ENCODE measurements around the gene OR2A14.
"Not testable (repeated sequence)": the region's sequence is repeated elsewhere in the genome, so short reads cannot be mapped to it uniquely, and the experiment has no call there.

OR2A14 gene

GRCh38 chr7:144122876-144123275 lies at the start of gene OR2A14:
OR2A14 (plus strand) TSS chr7:144123176; CDS start chr7:144129113, 5,937 bp downstream.
- no peak for FAIRE-seq

- FAIRE-seq, result no peak
These were observed 48.6 kb upstream of the OR2A14 start for GRCh38 chr7:144074374-144074773.

- no peak for FAIRE-seq
These were observed 37.0 kb upstream of the OR2A14 start, which contains the start of gene OR2A12 for GRCh38 chr7:144085978-144086377. OR2A12 (plus strand) TSS chr7:144086278; CDS start chr7:144095108, 8,830 bp downstream.

- no peak for FAIRE-seq
These were observed 36.2 kb upstream of the OR2A14 start for GRCh38 chr7:144086730-144087129.

DNA sequence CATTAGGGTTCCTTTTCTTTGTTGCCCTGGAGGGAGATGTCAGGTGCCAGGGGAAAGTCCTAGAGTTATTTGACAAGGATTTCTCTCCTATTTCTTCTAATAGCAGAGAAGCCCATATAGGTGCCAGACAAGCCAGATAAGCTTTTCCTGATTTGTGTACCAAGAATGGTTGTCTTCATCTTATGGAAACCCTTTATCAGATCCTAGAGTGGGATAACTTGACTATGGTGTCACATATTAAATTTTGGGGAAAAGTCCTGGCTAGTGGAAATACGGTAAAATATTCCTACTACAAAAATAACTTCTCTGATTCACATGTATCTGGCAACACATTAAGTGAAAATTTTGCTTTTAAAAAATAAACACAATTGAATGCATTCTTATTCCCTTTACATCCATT lies 35.7 kb upstream of the OR2A14 start:
- no peak for FAIRE-seq

- FAIRE-seq, result no peak
These were observed 32.3 kb upstream of the OR2A14 start for GRCh38 chr7:144090667-144091066.

GRCh38 chr7:144098776-144099175 lies 24.2 kb upstream of the OR2A14 start:
- FAIRE-seq, result no peak

DNA sequence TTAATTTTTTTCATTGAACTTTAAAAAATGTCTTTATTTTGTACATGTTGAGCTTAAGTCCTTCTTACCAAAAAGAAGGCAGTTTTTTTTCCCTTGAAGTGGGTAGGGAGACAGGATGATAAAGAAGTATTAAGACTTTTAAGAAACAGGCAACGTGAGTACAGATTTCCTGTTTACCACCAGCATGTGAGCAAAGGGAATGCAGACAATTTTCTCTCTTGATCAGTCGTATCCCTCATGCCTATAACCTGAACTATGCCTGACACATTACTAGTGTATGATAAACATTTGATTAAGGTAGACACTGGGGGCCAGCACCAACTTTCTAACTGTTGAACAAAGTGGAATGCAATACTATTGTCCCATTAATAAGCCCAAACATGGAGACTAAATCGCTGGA lies 22.4 kb upstream of the OR2A14 start:
- no peak for FAIRE-seq

- no peak for FAIRE-seq
These were observed 20.9 kb upstream of the OR2A14 start for GRCh38 chr7:144102041-144102440.

DNA sequence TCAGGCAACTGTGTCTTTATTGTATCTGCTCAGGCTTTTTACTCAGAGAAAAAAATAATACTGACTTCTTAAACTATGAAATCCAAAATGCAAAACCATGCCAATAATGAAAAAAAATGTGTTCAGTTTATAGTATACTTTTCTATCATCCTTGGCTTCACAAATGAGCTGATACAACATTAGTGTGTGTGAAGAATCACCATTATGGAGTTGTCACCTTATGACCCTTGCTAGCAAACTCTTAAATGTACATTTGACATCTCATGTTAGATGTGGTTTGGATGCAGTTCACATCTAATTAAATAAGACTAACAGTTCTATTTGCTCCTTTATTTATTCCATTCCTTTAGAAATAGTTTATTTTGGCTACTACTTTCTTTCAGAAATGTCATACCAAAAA lies 17.8 kb upstream of the OR2A14 start:
- FAIRE-seq, result no peak

GRCh38 chr7:144109283-144109682 lies 13.7 kb upstream of the OR2A14 start, which contains the start of gene OR2A2:
OR2A2 (plus strand) TSS chr7:144109583; CDS start chr7:144109583, 0 bp downstream.
- FAIRE-seq, result no peak

DNA sequence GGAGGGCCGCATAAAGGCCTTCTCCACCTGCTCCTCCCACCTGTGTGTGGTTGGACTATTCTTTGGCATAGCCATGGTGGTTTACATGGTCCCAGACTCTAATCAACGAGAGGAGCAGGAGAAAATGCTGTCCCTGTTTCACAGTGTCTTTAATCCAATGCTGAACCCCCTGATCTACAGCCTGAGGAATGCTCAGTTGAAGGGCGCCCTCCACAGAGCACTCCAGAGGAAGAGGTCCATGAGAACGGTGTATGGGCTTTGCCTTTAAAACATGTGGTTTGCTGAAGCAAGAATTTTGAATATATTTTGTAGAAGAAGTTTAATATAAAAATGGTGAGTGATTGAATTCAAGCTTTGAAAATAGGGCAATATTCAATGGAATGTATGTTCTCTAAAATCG lies 12.7 kb upstream of the OR2A14 start:
- FAIRE-seq, result no peak

DNA sequence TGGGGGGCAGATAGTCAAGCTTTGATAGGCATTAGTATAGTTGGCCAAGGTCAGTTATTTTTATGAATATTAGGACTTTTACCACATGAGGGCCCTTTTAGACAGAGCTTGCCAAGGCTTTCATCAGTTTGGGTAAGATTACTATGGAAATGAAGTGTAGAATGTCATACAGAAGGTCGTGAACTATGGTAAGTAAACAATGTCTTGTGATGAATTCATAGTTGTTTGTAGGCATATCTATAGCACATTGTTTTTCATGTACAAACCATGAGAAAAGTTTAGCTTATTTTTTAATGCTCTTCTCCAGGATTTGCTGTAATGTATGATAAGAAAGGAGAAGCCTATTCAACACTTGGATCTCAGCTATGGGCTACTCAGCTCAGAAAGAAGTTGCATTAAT lies 9.3 kb upstream of the OR2A14 start:
- no peak for FAIRE-seq

- no peak for FAIRE-seq
These were observed 4.6 kb upstream of the OR2A14 start for GRCh38 chr7:144118341-144118740.

DNA sequence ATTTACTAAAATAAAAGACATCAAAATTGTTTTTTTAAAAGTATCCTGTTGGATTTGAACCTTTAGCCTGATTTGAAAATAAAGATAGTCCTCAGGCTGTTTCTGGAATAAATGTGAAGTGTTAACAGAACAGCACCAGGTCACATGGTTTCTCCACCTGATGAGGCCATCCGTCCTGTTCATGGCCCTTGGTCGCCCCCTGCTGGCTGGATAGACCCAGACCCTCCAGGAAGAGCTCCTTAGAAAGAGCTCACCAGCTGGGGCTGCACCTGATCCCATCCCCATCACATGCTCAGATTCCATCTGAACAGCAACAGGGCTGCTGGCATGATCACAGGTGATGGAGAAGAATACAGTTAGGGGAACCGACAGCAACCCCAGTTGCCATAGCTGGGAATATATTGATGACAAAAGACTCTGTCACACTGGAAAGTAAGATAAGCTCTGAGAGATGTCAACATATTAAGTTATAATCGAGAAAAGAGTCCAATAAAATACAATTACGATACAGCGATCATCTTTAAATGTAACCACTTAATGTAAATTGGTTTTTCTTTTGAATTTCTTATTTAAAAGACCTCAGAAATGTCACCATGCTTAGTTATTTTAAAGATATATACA lies 4.8 kb downstream of the OR2A14 start:
- no peak for FAIRE-seq

GRCh38 chr7:144129601-144130000 lies 6.6 kb downstream of the OR2A14 start:
- not testable (repeated sequence) for FAIRE-seq

- no peak for FAIRE-seq
These were observed 7.8 kb downstream of the OR2A14 start for GRCh38 chr7:144130730-144131129.

DNA sequence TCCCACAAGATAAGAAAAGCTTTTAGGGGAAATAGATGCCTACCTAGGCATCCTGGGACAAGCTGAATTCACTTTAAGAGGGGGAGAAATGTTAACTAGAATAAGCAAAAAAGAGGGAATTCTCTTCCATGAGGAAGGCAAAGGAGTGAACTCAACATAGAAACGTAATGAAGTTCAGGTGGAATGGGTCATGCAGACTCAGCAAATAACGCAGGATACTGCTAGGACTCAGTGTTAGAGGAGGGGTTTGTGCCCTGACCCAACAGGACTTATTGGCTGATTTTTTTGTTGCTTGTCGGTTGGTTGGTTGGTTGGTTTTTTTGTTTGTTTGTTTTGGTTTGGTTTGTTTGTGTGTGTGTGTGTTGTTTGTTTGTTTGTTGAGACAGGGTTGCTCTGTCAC lies 9.3 kb downstream of the OR2A14 start:
- FAIRE-seq, result no peak

- no peak for FAIRE-seq
These were observed 10.3 kb downstream of the OR2A14 start for GRCh38 chr7:144133307-144133706.

GRCh38 chr7:144134116-144134515 lies 11.1 kb downstream of the OR2A14 start:
- no peak for FAIRE-seq

DNA sequence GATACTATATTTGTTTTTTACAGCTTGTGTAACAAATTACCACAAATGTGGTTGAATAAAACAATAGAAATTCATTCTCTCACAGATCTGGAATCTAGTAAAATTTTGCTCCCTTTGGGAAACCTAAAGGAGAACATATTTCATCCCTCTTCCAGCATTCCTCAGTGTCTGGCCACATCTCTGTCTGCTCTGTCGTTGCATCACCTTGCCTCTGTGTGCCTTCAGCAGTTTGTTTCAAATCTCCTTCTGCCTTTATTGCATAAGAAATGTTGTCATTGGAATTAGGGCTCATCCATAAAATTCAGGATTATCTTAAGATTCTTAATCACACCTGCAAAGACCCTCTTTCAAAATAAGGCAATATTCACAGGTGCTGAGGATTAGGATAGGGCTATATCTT lies 14.5 kb downstream of the OR2A14 start:
- no peak for FAIRE-seq

DNA sequence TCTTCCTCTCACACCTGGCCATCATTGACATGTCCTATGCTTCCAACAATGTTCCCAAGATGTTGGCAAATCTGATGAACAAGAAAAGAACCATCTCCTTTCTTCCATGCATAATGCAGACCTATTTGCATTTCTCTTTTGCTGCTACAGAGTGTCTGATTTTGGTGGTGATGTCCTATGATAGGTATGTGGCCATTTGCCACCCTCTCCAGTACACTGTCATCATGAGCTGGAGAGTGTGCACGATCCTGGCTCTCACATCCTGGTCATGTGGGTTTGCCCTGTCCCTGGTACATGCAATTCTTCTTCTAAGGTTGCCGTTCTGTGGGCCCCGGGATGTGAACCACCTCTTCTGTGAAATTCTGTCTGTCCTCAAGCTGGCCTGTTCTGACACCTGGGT lies 19.2 kb downstream of the OR2A14 start:
- FAIRE-seq, result no peak

DNA sequence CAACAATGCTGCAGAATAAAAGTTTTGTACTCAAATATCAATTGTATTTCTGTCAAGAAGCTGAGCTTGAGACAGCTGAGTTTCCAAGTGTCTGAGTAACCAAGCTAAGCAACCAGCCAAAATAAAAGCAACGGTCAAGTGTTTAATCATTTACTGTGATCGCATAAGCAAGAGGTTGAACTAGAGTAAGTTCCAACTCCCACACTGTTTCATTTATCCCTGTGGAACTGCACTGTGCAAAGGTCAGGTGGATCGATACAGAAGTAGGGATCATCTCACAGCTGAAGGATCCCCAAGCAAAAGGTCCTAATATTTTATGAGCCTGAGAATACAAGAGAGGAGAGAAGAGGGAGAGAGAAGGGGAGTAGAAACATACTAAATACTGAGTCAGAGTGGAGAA lies 21.4 kb downstream of the OR2A14 start:
- no peak for FAIRE-seq

GRCh38 chr7:144148224-144148827 lies 25.4 kb downstream of the OR2A14 start:
- FAIRE-seq, result no peak

DNA sequence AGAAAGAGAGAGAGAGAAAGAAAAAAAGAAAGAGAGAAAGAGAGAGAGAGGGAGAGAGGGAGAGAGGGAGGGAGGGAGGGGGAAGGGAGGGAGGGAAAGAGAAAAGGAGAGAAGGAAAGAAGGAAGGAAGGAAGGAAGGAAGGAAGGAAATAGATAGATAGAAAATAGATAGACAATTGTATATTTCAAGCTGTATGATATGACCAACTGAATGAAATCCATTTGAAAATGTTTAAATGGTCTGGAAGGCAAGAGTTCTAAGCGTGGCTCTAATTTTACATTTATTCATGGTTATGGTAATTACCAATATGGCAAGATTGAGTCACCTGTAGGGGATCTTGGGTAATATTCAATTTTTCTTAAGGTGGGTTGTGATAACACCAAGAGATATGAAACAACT lies 35.9 kb downstream of the OR2A14 start:
- no peak for FAIRE-seq

All from endometrium (tissue), 2 donors.